ENCODE data around the gene USP3.
"Not testable (repeated sequence)": the region's sequence is repeated elsewhere in the genome, so short reads cannot be mapped to it uniquely, and the experiment has no call there.

The USP3 gene

DNA sequence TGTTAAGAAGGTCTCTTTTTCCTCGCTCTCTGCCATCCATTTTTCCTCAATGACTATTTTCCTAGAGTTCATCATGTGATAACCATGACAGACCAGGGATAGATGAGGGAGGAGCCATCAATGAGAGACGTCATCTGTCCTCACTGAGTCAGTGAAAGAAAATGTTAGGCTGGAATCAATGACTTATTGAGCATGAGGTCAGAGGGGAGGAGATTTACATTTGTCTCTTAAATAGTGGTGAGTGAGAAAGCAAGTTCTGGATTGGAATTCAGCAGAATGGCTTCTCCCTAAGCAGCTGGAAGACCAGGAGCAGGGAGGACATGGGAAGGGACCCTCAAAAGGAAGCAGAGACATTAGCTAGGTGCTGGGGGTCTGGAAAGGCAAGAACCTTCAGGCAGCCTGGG lies 28.2 kb upstream of the USP3 start:
- no peak for DNase-seq

GRCh38 chr15:63478243-63478642 lies 26.1 kb upstream of the USP3 start:
- no peak for DNase-seq

- no peak for DNase-seq
These were observed 24.0 kb upstream of the USP3 start for GRCh38 chr15:63480441-63480821.

GRCh38 chr15:63481105-63481810 lies 23.1 kb upstream of the USP3 start:
- DNase-seq, result no peak

DNA sequence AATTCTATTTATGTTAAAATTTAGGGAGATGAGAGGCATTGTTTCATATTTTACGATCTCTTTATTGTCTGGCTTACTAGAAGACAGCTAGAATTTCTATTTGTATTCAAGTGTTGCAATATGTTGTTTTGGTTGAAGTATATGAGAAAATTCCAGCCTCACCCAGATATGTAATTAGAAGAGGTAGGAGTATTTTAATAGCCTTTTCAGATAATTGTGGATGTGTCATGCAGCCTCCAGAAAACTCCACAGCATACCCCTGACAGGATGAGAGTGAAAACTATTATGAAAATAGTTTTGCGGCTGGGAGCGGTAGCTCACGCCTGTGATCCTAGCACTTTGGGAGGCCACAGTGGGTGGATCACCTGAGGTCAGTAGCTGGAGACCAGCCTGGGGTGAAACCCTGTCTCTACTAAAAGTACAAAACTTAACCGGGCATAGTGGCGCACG lies 21.5 kb upstream of the USP3 start:
- no peak for DNase-seq

- DNase-seq, result no peak
These were observed 20.6 kb upstream of the USP3 start for GRCh38 chr15:63483521-63484371.

DNA sequence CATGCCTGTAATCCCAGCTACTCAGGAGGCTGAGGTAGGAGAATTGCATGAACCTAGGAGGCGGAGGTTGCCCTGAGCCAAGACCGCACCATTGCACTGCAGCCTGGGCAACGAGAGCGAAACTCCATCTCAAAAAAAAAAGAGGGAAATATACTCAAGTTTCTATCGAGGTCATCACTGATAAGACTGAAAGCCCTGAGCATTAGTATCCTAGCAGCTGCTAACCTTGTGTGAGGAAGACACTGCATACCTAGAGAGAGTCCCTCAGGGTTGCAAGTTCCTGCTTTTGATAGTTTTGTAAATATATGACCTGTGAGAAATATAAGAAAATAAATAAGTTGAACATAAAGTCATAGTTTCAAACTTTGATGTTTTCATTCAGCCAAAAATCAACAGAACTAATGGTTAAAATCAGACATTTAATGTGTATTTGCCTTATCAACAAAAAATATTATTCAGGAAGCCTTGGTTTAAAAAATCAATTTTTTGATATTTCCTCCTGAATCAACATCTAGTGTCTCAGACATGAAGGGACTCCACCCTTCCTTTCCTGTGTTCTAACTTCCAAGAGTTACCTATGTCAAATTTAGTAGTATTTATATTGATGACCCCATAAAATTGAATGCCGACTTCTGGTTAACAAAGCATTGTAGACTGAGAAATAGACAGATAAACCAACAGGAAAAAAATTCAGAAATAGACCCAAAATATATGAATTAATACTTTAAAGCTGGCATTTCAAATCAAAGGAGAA lies 19.8 kb upstream of the USP3 start:
- no peak for DNase-seq

- DNase-seq, result peak; percentile 58
These were observed 17.2 kb upstream of the USP3 start for GRCh38 chr15:63487076-63487757.

GRCh38 chr15:63487758-63488397 lies 16.5 kb upstream of the USP3 start:
- DNase-seq, result not testable (repeated sequence)

DNA sequence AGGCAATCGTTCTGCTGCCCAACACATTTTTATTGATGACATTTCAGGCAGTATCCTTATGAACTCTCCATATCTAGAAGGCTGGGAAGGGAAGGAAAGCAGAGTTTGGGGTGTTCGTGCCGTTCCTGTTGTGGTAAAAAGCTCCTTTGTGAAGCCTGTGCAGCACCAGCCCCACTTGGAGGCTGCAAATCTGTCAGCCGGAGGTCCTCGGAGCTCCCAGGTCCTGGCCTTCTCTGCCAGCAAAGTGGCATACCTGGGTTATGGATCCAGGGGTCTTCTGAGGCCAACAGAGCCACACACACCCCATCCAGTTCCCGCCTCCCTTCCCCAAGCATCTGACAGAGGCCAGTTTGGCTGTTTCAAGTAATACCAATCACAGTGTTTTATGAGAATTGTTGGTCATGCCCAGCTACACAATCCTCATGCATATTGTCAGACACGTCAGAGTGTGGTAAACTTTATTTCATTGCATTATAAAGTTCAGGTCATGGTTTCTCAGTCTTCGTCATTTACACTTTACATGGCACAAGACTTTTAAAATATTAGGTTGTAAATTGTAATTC lies 15.9 kb upstream of the USP3 start:
- DNase-seq, result no peak

DNA sequence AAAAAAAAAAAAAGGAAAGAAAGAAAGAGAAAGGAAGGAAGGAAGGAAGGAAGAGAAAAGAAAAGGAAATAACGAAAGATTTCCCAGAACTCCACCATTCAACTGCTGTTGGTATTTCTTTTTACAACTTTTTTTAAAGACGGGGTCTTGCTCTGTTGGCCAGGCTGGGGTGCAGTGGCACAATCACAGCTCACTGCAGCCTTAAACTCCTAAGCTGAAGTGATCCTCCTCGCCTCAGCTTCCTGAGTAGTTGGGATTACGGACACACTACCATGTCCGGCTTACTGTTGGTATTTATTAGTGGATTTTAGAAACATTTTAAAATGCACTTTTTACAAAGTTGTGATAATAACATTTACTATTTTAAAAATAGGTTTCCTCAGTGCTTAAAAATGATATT lies 15.0 kb upstream of the USP3 start:
- no peak for DNase-seq

DNA sequence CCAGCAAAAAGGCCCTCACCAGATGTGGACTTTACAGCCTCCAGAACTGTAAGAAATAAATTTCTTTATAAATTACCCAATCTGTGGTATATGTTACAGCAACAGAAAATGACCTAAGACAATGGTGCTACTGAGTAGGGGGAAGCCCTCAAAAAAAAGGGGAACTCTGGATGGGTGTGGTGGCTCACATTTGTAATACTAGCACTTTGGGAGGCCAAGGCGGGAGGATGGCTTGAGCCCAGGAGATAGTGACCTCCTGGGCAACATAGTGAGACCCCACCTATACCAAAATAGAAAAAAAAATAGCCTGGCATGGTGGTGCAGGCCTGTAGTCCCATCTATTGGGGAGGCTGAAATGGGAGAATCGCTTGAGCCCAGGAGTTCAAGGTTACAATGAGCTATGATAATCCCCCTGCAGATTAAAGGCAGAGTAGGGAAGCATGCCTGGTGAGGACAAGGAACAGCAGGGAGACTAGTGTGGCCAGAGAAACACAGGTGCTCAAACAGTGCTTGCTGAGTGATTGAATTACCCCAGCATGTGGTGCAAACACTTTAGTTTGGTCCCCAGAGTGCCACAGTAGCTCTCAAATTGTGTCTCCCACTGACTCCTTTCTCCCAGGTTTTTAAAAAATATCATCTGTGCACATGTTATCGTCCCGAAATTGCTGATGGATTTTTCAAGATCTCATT lies 13.9 kb upstream of the USP3 start:
- DNase-seq, result no peak

DNA sequence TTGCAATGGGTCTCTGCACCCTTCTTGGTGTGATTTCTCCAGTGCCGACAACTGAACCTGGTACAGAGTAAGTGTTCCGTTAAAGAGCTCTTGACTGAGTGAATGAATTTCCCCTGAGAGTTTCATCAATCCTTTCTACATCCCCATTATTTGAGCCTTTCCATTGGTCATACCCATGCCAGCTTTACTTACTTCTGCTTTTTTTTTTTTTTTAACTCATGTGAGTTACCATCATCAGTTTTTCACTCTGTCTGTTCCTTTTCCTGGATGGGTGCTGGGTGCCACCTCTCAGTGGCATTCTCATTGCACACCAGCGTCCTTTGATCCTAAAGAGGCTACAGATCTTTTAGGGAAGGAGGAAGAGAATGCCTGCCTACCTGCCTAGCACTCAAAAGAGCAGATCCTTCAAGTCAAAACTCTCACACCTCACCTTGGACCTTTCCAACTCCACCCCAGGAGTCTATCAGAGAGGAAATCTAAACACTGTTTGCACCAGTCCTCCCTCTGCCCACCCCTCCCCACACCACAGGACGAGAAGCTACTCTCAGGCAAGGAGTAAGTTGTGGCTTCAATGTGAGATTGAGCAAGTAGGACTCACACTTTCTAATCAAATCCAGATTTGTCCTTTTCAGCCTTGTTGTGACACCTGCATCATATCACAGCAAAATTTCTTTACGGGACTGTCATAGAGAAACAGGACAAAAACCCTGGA lies 13.1 kb upstream of the USP3 start:
- no peak for DNase-seq

GRCh38 chr15:63491979-63492378 lies 12.4 kb upstream of the USP3 start:
- DNase-seq, result no peak

DNA sequence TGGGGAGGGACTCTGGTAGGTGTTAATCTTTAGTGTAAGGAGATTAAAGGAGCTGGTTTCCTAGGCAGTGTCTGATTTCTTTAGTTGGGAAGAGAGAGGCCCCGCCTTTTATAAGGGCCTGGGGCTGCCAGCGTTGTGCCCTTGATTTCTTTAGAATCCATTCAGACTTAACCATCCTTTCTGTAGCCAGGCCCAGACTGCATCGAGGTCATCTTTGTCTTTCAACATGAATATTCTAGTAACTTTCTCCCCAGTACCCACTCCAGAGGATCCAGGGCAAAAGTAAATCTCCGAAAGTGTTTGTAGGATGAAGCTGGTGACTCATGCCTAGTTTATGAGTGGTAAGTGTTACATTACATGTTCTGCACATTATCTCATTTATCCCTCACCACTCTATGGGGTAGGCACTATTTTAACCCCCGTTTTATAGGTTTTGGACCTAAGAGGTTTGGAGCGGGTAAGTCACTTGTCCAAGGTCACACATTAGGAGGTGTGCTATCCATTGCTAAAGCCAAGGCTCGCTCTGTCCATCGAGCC lies 11.8 kb upstream of the USP3 start:
- DNase-seq, result no peak

GRCh38 chr15:63493436-63493835 lies 11.0 kb upstream of the USP3 start:
- DNase-seq, result no peak

DNA sequence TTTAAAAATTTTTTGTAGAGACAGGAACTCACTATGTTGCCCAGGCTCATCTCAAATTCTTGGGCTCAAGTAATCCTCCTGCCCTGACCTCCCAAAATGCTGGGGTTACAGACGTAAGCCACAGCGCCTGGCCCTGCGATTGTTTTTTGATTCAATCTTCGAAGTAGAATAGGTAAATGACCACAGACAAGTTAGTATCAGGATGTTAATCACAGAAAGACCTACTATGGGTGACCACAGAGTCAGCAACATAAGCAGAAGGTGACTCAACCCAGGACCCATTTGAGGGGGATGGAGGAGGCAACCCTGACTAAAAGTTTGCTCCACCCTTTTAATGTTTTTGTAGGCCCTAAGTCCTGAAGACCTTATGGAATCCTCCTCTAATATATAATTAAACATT lies 10.0 kb upstream of the USP3 start:
- DNase-seq, result no peak

GRCh38 chr15:63495343-63495742 lies 9.1 kb upstream of the USP3 start:
- no peak for DNase-seq

- DNase-seq, result no peak
These were observed 8.5 kb upstream of the USP3 start for GRCh38 chr15:63495780-63496488.

Data from GOT3 (cell line).